ENCODE data around the gene CCND3. TPM values are rescaled to one million over a fixed set of nuclear protein-coding genes. Genes with fewer than 3 reads are reported as not detected.

The CCND3 gene
- total and polyA plus RNA-seq, 2 of the 13 experiments (the other 11 are each of a cell fraction or from before 2014, with no cell fraction given) = 4.3 to 7.2 TPM

DNA sequence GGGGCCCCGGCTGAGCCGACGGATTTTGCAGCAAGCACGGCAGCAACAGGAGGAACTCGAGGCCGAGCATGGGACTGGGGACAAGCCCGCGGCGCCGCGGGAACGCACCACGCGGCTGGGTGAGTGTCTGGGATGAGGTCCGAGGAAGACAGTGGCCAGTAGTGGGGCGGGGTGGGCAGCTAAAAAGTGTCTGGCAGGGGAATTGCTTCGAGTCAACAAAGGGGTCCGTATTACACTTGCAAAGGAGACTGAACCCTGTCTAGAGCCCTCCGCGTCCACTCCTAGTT is 20.0 kb downstream of the CCND3 start (continued):
- TF ChIP-seq, protein P1, sequence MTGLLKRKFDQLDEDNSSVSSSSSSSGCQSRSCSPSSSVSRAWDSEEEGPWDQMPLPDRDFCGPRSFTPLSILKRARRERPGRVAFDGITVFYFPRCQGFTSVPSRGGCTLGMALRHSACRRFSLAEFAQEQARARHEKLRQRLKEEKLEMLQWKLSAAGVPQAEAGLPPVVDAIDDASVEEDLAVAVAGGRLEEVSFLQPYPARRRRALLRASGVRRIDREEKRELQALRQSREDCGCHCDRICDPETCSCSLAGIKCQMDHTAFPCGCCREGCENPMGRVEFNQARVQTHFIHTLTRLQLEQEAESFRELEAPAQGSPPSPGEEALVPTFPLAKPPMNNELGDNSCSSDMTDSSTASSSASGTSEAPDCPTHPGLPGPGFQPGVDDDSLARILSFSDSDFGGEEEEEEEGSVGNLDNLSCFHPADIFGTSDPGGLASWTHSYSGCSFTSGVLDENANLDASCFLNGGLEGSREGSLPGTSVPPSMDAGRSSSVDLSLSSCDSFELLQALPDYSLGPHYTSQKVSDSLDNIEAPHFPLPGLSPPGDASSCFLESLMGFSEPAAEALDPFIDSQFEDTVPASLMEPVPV (CRISPR knock-in tag; IDR thresholded peaks at IDR 0.05) = no peak; the same call in 1 of the 2 replicates
- TF ChIP-seq ZKSCAN8 (CRISPR knock-in tag; IDR thresholded peaks at IDR 0.05; ENCODE audit: borderline replicate concordance) (no peak), ZNF207 (IDR thresholded peaks at IDR 0.05; ENCODE audit: borderline replicate concordance) (no peak), ZMYM2 (CRISPR knock-in tag; IDR thresholded peaks at IDR 0.05) (no peak), SIN3A (IDR thresholded peaks at IDR 0.05; ENCODE audit: borderline replicate concordance, low read depth, low read length) (peak; percentile 17; the same call in 1 of the 2 replicates), KDM2A (CRISPR knock-in tag; IDR thresholded peaks at IDR 0.05; ENCODE audit: borderline replicate concordance, low read depth) (no peak), CHD2 (IDR thresholded peaks at IDR 0.05; ENCODE audit: low read depth, low read length) (no peak), ZFX (CRISPR knock-in tag; IDR thresholded peaks at IDR 0.05; ENCODE audit: low read depth) (peak; percentile 10; the same call in 1 of the 2 replicates), ZKSCAN1 (IDR thresholded peaks at IDR 0.05; ENCODE audit: low read length) (no peak; the same call in 1 of the 2 replicates)

DNA sequence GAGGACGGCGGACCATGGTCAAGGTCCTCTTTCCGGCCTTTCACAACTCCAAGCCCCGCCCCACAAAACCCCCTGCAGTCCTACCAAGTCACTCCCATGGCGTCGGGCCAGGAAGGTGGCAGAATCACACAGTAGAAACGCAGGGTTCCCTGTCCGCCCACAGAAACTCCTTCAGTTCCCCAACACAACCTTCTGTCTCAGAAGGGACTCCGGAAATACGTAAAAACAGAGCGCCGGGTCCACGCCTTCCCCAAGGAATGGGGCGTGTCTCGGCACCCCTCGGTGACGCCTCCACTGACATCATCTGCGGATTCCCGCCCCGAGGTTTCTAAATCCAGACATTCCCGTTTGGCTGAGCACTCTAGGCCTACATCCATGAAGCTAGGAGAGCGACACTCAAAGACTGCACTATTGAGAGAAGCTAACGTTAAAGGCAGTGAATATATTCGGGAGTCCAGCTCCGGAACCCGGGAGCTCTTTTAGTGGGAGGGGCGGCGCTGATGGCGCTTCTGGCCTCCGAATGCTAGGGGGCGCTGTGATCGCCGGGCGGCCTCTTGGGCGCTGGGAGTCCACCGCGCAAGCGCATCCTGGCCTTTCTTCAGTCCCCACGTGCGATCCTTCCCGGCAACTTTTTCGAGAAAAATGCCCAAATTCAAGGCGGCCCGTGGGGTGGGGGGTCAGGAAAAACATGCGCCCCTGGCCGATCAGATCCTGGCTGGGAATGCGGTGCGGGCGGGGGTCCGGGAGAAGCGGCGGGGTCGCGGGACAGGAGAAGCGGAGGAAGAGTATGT is 20.5 kb downstream of the CCND3 start, which contains the start of the genes BYSL and MED20:
Gene BYSL (plus strand): TSS at position 579 of the 791 bp plus-strand sequence. CDS start 64 bp downstream, at position 643.
Gene MED20 (minus strand): TSS at position 219 of the 791 bp plus-strand sequence. CDS start 121 bp downstream, at position 98.
- peak within 1 kb of the TSS; percentile 84 for H2AFZ ChIP-seq (ENCODE audit: low read length)
- H3K4me2 ChIP-seq (ENCODE audit: low read depth, low read length) = peak within 1 kb of the TSS; percentile 89
- H3K9ac ChIP-seq (ENCODE audit: insufficient read depth, low read depth, low read length) = peak within 1 kb of the TSS; percentile 95
- DNase-seq (ENCODE audit: low spot score) = peak; percentile 92
- WGBS (ENCODE audit: low lambda C conversion rate) = under 1% methylated on average over 42 of the region's 55 CpGs
- intact Hi-C loops (cut with micrococcal nuclease; ENCODE audit: unreplicated experiment) = loop anchor here (1.0 to 2.0 kb wide), 8 partner anchors 15 to 296 kb away; partner anchors contain the start of genes CCND3, MRPS10, TOMM6 and USP49
- ChIA-PET POLR2A (interaction anchor here (0.6 to 2.7 kb wide), 23 partner anchors 9 to 548 kb away, joined by 3 to 47 read pairs (median 4); partner anchors contain the start of genes TAF8, TOMM6 and USP49), CTCF (ENCODE audit: low intra/inter-chr PET ratio, low total read pairs) (interaction anchor here (1.3 to 2.5 kb wide), 2 partner anchors 134 to 141 kb away, joined by 3 to 22 read pairs; partner anchors contain the start of gene TOMM6)
- ATAC-seq = peak; percentile 91
- H3K27ac ChIP-seq (ENCODE audit: extremely low read length, insufficient read depth, low read length) = peak within 1 kb of the TSS; percentile 96
- H3K4me1 ChIP-seq (ENCODE audit: insufficient read depth, low read length) = peaks cover 41% of the 10 kb centered on the region
- BruUV-seq (replicated peaks) = no TSS peak
- H3K4me3 ChIP-seq (replicated peaks in 1 of 3; ENCODE audit: insufficient read depth in 1 of 3, low read depth in 2 of 3, low read length in 3 of 3) = peak within 1 kb of the TSS; percentile 80 to 93 (median 86)
- 0 out of 2 replicates have a peak, but pooled peaks cover 8% of the 10 kb centered on the region for H4K20me1 ChIP-seq (ENCODE audit: insufficient read depth, low read length)
- FAIRE-seq = peak; percentile 70
- H3K36me3 ChIP-seq (replicated peaks in 1 of 2; ENCODE audit: control insufficient read depth in 1 of 2, insufficient read depth in 2 of 2, low read length in 2 of 2) = peaks cover 7 to 23% of the 10 kb centered on the region in 2 experiments
- peaks cover 65% of the 10 kb centered on the region for H3K79me2 ChIP-seq (ENCODE audit: insufficient read depth, low read length)
- in situ Hi-C loops (cut with HindIII; ENCODE audit: extremely low pct_ligation_motif_present, low pct_unique_long_range_greater_than_20kb) = loop anchor here (5.0 kb wide), 1 partner anchor 134 kb away; the partner anchor contains the start of gene TOMM6
- no peaks in the 10 kb centered on the region; a peak in 1 of 5 replicates for H3K27me3 ChIP-seq (ENCODE audit: control insufficient read depth in 1 of 2, insufficient read depth in 2 of 2, low read length in 2 of 2)
- no peaks in the 10 kb centered on the region for H3K9me3 ChIP-seq (ENCODE audit: low read length)
- no peak for TF ChIP-seq ZNF577 (CRISPR knock-in tag; IDR thresholded peaks at IDR 0.05; ENCODE audit: borderline replicate concordance, low read depth)
- TF ChIP-seq, protein P2, sequence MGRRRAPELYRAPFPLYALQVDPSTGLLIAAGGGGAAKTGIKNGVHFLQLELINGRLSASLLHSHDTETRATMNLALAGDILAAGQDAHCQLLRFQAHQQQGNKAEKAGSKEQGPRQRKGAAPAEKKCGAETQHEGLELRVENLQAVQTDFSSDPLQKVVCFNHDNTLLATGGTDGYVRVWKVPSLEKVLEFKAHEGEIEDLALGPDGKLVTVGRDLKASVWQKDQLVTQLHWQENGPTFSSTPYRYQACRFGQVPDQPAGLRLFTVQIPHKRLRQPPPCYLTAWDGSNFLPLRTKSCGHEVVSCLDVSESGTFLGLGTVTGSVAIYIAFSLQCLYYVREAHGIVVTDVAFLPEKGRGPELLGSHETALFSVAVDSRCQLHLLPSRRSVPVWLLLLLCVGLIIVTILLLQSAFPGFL (CRISPR knock-in tag; IDR thresholded peaks at IDR 0.05) = no peak; the same call in 1 of the 2 replicates
- no peak for TF ChIP-seq EHMT2 (IDR thresholded peaks at IDR 0.05; ENCODE audit: borderline replicate concordance, low read depth, low read length)
- TF ChIP-seq ZNF20 (CRISPR knock-in tag; IDR thresholded peaks at IDR 0.05) = 0 out of 2 replicates have a peak, but pooled peaks have one; percentile 12
- TF ChIP-seq ATM (IDR thresholded peaks at IDR 0.05; ENCODE audit: borderline replicate concordance) = no peak
- peak; percentile 83; the same call in 1 of the 2 replicates for TF ChIP-seq TGIF2 (CRISPR knock-in tag; IDR thresholded peaks at IDR 0.05)
- TF ChIP-seq, protein P3, sequence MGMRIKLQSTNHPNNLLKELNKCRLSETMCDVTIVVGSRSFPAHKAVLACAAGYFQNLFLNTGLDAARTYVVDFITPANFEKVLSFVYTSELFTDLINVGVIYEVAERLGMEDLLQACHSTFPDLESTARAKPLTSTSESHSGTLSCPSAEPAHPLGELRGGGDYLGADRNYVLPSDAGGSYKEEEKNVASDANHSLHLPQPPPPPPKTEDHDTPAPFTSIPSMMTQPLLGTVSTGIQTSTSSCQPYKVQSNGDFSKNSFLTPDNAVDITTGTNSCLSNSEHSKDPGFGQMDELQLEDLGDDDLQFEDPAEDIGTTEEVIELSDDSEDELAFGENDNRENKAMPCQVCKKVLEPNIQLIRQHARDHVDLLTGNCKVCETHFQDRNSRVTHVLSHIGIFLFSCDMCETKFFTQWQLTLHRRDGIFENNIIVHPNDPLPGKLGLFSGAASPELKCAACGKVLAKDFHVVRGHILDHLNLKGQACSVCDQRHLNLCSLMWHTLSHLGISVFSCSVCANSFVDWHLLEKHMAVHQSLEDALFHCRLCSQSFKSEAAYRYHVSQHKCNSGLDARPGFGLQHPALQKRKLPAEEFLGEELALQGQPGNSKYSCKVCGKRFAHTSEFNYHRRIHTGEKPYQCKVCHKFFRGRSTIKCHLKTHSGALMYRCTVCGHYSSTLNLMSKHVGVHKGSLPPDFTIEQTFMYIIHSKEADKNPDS (CRISPR knock-in tag; IDR thresholded peaks at IDR 0.05) = 0 out of 2 replicates have a peak, but pooled peaks have one; percentile 30
